HG03575 (cell line): ENCODE results near the gene DENND4A.
A peak's percentile ranks its signal among the peaks of the same experiment; 100 is the strongest.
"Not testable (repeated sequence)": the region's sequence is repeated elsewhere in the genome, so short reads cannot be mapped to it uniquely, and the experiment has no call there.

Source experiments
- ATAC-seq: cut with Tn5 transposase; IDR thresholded peaks from one replicate; pipeline ENCODE4 v1.9.1; 2021; ENCODE audit not compliant: unreplicated experiment, insufficient number of reproducible peaks, low FRiP score; ENCODE audit errors: extremely low read depth

DENND4A gene

GRCh38 chr15:65822316-65822715, 30.2 kb upstream of the DENND4A start:
- ATAC-seq = no peak

DNA sequence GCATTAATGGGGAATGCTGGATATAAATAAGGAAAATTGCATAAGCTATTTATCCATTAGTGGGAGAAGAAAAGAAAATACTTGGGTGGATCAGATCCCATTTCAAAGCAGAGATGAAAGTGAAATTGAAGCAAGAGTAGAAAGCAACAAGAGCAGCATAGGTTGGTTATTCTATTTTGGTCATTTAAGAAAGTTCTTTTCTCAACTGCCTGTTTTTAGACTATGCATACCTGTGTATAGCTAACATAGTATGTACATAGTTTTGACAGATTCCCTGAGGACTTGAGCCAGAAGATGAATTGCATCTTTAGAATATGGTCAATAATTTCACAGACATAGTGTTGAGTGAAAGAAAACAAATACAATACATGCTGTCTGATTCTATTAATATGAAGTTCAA, 29.0 kb upstream of the DENND4A start:
- no peak for ATAC-seq

DNA sequence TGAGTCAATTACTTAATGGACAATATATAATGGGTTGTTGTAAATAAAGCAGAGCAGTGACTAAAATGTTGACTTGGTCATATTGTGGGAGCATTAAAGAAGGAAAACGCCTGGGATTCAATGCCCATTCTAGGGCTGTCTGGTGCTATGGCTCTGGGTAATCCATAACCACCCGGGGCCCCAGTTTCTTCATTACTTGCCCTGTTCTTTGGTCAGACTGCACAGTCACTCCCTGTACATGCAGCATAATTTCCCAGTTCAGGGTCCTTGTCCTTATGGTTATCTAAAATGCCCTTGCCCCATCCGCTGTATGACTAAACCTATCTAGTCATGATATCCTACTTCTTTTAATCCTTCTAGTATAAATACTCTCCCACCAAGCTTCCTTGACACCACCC, 27.5 kb upstream of the DENND4A start:
- no peak for ATAC-seq

DNA sequence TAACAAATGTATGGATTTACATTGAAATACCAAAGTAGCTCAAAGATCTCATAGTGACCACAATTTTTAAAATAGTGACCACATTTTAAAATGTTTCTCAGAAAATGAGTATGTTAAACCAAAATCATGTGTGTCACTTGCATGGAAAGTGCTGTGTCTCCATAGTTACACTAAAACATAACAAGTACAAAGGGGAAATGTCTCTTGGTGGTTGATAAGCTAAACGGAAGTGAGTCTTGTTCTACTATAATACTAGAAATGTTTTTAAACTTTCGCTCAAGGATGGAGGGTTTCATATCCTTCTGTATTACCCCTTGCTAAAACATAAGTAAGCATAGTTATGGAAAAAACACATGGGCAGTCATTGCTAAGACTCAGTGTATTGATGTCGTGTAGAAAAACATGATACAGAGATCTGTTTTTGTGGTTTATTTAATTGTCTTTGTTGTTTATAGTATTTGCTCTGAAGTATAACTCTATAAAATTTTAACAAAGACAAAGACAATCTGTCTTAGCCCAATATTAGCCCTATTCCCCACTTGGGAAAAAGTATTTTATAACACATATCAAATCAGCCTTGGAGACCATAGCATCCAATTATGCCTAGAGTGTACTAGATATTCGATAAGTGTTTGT, 27.0 kb upstream of the DENND4A start:
- peak; percentile 47 for ATAC-seq

GRCh38 chr15:65816441-65816840, 24.3 kb upstream of the DENND4A start:
- no peak for ATAC-seq

DNA sequence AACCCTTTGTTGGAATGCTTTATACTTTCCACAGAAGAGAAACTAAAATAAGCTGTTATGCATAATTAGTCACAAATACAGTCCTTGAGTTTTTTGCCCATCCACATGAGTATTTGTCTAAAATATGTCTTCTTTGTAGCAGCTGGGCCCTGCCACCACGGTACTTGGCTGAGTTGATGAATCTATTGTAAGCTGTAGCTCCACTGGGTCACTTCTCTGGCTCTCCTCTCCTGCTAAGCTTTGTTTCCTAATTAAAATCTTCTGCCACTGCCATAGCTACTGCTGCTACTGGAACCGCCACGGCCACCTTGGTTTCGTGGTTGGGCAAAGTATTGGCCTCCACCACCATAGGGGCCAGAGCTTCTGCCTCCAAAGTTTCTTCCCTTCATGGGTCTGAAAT, 23.9 kb upstream of the DENND4A start:
- not testable (repeated sequence) for ATAC-seq

DNA sequence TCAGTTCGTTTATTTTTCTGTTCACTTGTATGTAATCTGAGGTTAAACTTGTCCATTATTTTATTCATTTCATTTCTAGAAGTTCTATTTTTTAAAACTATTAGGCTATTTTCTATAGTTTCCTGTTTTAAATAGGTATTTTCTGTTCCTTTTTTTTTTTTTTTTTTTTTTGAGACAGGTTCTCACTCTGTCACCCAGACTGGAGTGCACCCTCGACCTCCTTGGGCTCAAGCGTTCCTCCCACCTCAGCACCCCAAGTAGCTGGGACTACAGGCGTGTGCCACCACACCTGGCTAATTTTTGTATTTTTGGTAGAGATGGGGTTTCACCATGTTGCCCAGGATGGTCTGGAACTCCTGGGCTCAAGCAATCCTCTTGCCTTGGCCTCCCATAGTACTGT, 22.2 kb upstream of the DENND4A start:
- ATAC-seq = not testable (repeated sequence)

DNA sequence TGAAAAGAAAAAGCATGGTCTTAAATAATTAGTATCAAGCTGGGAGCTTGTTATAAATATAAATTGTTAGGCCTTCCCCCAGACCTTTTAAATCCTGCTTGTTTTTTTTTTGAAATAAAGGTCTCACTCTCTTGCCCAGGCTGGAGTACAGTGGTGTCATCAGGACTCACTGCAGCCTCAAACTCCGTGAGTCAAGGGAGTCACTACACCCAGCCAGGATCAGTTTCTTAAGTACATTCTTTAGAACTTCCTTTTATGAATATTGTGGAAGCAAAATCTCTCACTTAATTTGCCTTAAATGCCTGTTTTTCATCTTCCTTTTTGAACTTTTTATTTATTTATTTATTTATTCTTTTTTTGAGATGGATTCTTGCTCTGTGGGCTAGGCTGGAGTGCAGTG, 20.8 kb upstream of the DENND4A start:
- no peak for ATAC-seq

GRCh38 chr15:65812467-65812866, 20.4 kb upstream of the DENND4A start:
- ATAC-seq = no peak

- no peak for ATAC-seq
Observed at GRCh38 chr15:65811835-65812234, 19.7 kb upstream of the DENND4A start.

- ATAC-seq = not testable (repeated sequence)
Observed at GRCh38 chr15:65811011-65811733, 19.1 kb upstream of the DENND4A start.

DNA sequence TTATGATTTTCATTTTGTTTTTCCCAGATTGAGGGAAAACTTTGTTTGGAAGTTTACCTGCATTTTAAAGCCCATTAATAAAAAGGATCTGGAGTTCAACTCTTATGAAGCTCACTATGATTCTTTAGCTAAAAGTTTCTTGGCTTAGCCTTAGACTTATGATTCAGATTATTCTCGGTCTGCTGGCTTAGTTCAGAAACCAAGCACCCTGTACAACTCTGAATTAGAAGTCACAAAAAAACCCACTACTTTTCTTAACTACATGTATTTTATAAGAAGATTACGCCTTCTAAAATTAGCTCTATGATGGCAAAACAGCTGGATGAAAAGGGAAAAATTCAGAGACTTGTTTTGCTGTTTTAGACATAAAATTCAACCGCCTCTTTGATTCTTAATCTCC, 14.3 kb upstream of the DENND4A start:
- no peak for ATAC-seq

- no peak for ATAC-seq
Observed at GRCh38 chr15:65805019-65805745, 13.1 kb upstream of the DENND4A start.

DNA sequence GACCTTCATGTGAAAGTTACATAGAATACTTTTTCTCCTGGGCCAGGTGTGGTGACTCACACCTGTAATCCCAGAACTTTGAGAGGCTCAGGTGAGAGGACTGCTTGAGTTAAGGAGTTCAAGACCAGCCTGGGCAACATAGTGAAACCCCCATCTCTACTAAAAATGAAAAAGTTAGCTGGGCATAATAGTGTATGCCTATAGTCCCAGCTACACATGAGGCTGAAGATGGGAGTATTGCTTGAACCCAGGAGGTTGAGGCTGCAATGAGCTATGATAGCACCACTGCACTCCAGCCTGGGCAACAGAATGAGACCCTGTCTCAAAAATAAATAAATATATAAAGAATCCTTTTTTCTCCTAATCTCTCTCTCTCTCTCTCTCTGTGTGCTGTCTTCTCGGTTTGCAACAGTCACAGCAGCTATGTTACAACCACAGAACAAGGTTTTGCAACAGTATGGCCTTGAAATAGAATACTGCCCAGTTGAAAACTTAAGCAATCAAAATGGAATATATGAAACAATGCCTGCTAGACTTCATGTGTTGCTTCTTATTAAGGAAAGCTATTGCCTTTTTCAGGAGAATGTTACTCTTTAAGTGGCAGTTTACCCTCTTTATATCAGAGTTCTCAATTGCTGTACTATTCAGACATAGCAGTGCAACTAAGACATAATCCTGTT, 12.3 kb upstream of the DENND4A start:
- no peak for ATAC-seq

DNA sequence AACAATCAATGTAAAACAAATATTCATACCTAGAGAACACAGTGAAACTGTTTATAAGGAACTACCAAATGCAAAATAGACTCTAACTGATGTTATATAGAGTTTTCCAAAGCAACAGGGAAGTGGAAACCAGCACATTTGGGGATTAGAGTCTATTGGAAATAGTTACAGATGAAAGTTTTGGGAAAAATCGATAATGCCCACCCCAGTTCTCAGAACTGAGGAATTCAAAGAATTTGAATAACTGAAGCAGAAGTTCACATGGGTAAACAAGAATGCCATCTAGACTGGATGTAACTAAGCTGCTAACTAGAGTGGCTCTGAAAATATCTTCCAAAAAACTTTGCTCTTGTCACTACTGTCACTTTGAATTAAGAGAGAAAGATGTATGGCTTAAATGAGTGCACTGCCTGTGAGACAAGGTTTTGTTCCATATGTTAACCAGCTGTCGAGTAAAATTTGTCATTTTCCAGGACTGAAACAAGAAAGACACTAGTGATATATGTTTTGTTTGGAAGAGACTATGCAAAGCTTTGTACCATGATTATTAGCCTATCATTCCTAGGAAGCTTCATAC, 9.2 kb upstream of the DENND4A start:
- ATAC-seq = no peak

DNA sequence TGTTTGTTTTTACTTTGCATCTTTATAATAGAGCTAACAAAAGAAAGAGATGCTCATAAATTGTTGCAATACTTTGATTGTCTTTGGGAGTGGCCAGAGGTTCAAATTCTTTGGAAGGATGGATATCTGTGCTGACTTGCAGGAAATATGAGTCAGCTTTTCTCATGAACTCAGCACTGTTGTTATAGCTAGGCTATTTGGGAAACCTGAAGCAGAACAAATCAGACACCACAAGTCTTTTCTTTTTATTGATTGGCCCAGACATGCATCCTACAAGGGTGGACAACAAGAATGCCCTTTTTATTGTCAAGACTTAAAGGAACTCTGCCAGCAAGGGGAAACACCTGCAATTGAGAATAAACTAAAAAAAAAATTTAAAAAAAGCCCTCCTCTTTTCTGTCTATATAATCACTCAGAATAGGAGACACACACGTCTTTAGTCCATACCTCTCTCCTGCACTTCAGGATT, 4.6 kb upstream of the DENND4A start:
- no peak for ATAC-seq

DNA sequence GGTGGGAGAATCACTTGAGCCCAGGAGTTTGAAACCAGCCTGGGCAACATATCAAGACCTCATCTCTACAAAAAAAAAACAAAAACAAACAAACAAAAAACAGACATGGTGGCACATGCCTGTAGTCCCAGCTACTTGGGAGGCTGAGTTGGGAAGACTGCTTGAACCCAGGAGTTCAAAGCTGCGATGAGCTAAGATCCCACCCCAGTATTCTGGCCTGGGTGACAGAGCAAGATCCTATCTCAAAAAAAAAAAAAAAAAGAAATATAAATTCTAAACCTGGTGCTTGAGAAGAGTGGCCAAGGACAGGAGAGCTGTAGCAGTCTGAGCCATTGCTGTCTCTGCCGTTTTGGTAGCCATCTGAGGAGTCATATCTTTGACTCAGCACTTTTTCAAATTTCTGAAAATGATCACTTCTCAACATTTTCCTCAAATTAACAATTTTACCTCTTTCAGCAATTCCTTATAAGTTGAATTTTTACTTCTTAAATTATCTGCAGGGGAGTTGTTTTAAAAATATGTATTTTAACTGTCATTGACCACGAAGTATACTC, 3.6 kb upstream of the DENND4A start:
- no peak for ATAC-seq

DNA sequence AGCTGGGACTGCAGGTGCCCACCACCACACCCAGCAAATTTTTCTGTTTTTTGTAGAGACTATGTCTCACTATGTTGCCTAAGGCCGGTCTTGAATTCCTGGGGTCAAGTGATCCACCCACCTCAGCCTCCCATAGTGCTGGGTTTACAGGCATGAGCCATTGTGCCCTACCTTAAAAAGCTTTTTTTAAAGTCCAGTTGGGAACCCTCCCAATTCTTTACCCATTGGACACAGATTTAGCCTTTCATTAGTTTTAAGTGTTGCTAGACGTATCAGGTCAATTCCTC, 1.7 kb upstream of the DENND4A start:
- no peak for ATAC-seq
